WTC11 (cell line): ENCODE results near the gene TCF20.

Source experiments
- ETV6 ChIP-seq: sonication (generic); formaldehyde crosslinking; IDR thresholded peaks from 2 replicates; pipeline ENCODE4 v1.8.1; 2022; ENCODE audit warnings: mild to moderate bottlenecking, missing genetic modification reagents
- TEAD4 ChIP-seq: sonication (generic); formaldehyde crosslinking; IDR thresholded peaks from 2 replicates; pipeline ENCODE4 v1.8.0; 2022; ENCODE audit warnings: mild to moderate bottlenecking, missing genetic modification reagents
- ZBTB21 ChIP-seq: sonication (generic); formaldehyde crosslinking; IDR thresholded peaks from 2 replicates; pipeline ENCODE4 v1.8.1; 2023; ENCODE audit warnings: mild to moderate bottlenecking, missing genetic modification reagents, borderline replicate concordance
- ZNF121 ChIP-seq: sonication (generic); formaldehyde crosslinking; IDR thresholded peaks from 2 replicates; pipeline ENCODE4 v1.8.0; 2023; ENCODE audit warnings: missing genetic modification reagents
- ZNF232 ChIP-seq: sonication (generic); formaldehyde crosslinking; IDR thresholded peaks from 2 replicates; pipeline ENCODE4 v1.8.0; 2022; ENCODE audit warnings: mild to moderate bottlenecking, missing genetic modification reagents
- TF ChIP-seq, protein P1 (sequence below): fragments of 250-450 bp; sonication (Bioruptor Pico); conservative IDR thresholded peaks from 2 replicates; pipeline ENCODE4 v1.9.0; 2021; ENCODE audit warnings: mild to moderate bottlenecking
- TF ChIP-seq, protein P2 (sequence below): fragments of 200-600 bp; IDR thresholded peaks from 2 replicates; pipeline ENCODE4 v1.8.0; 2022; ENCODE audit warnings: antibody characterized with exemption
- TF ChIP-seq, protein P3 (sequence below): sonication (generic); formaldehyde crosslinking; IDR thresholded peaks from 2 replicates; pipeline ENCODE4 v1.8.0; 2023; ENCODE audit warnings: missing genetic modification reagents

DNA sequence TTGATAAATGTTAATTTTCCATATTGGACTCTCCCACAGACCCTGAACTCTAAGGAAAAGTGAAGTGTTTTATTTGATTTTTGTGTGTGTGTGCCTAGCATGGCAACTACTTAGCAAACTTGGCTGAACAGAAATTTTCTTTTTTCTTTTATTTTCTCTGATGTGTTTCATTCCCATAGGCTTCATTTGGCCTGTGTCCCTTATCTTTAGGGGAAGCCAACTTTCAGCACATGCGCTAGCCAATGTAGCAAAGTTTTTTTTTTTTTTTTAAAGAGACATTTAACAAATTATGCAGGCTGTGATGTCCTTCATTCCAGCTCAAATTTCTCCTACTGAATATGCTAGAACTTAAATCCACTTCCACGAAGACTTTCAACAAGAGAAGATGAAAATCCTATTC, 14.2 kb downstream of the TCF20 start:
- no peak for TF ChIP-seq ZNF121 (CRISPR knock-in tag)
- TF ChIP-seq, protein P1, sequence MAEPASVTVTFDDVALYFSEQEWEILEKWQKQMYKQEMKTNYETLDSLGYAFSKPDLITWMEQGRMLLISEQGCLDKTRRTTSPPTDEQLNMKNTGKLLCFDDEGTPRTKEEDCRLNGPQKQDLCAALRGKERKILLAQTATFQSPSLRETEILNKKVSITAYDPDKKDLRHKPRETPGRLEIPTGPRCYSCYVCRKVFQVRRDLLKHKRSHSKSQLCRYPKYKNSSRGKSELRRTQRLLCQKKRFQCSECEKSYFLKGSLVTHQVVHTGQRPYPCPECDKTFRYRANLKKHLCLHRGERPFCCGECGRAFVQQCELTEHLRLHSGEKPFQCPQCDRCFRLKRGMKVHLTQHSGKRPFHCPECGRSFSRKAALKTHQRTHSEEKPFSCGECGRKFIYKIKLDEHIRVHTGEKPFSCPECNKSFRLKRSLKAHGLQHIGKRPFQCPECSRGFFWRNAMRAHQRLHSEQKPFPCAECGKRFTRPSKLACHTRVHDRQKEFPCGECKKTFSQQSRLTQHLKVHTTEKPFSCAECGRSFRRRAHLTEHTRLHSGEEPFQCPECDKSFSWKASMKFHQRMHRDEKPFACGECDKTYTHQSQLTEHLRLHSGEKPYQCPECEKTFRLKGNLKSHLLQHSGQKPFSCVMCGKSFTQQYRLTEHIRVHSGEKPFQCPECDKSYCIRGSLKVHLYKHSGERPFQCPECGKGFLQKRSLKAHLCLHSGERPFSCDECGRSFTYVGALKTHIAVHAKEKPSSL (CRISPR knock-in tag), result no peak
- TF ChIP-seq, protein P2, sequence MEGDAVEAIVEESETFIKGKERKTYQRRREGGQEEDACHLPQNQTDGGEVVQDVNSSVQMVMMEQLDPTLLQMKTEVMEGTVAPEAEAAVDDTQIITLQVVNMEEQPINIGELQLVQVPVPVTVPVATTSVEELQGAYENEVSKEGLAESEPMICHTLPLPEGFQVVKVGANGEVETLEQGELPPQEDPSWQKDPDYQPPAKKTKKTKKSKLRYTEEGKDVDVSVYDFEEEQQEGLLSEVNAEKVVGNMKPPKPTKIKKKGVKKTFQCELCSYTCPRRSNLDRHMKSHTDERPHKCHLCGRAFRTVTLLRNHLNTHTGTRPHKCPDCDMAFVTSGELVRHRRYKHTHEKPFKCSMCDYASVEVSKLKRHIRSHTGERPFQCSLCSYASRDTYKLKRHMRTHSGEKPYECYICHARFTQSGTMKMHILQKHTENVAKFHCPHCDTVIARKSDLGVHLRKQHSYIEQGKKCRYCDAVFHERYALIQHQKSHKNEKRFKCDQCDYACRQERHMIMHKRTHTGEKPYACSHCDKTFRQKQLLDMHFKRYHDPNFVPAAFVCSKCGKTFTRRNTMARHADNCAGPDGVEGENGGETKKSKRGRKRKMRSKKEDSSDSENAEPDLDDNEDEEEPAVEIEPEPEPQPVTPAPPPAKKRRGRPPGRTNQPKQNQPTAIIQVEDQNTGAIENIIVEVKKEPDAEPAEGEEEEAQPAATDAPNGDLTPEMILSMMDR, result no peak
- TF ChIP-seq ETV6, result no peak
- TF ChIP-seq ZBTB21 (CRISPR knock-in tag), result no peak
- TF ChIP-seq ZNF232 (CRISPR knock-in tag), result no peak
- no peak for TF ChIP-seq TEAD4 (CRISPR knock-in tag)
- TF ChIP-seq, protein P3, sequence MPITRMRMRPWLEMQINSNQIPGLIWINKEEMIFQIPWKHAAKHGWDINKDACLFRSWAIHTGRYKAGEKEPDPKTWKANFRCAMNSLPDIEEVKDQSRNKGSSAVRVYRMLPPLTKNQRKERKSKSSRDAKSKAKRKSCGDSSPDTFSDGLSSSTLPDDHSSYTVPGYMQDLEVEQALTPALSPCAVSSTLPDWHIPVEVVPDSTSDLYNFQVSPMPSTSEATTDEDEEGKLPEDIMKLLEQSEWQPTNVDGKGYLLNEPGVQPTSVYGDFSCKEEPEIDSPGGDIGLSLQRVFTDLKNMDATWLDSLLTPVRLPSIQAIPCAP (CRISPR knock-in tag), result no peak
